HG03520 (cell line): ENCODE data around the gene PTPRR.
"Not testable (repeated sequence)": the region's sequence is repeated elsewhere in the genome, so short reads cannot be mapped to it uniquely, and the experiment has no call there.

Source experiments
- ATAC-seq: cut with Tn5 transposase; IDR thresholded peaks from one replicate; pipeline ENCODE4 v1.9.1; 2021; ENCODE audit warnings: mild to moderate bottlenecking, moderate library complexity; ENCODE audit not compliant: unreplicated experiment

Gene PTPRR

DNA sequence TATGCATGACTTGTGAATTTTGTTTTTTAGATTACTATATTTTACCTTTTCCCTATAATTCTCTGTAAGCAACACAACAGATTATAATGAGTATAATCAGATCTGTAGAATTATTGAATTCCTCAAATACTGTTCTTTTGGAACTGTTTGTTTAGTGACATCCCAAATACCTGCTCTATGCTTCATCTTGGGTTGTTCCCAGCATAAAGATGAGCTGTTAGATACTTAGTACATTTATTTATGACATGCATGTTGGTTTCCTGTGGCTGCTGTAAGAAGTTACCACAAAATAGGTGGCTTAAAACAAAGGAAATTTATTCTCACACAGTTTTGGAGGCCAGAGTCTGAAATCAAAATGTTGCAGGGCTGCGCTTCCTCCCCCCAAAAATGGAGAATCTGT lies 78.4 kb downstream of the PTPRR start:
- ATAC-seq: no peak

DNA sequence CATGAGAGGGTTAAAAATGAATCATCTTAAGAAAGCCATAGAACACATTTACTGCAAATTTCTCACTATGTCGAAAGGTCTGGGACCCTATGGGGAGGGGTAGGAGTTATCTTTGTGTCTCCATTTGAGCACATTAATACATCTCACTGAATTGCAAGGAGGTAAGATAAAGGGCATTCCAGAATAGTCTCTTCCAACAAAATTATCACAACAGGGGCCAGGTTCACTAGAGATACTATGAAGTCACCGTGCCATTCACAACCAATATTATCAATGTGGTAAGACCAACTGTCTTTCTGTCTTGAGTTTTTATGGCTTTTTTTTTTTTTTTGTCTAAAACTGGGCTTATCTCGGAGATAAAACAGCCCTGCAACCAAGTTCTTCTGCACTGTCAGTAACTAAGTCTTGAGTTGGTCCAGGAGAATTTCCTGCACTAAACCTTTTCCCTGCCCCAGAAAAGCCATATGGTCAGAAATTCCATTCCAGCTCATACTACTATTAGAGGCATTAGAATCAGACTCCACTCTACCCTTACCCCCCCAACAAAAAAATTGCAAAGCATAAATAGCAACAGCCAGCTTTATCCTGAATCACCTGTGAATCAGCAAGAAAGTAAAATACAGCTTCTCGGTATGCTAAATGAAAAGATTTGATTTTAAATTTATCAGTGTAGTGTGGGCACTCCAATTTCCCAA lies 79.7 kb downstream of the PTPRR start:
- no peak for ATAC-seq

DNA sequence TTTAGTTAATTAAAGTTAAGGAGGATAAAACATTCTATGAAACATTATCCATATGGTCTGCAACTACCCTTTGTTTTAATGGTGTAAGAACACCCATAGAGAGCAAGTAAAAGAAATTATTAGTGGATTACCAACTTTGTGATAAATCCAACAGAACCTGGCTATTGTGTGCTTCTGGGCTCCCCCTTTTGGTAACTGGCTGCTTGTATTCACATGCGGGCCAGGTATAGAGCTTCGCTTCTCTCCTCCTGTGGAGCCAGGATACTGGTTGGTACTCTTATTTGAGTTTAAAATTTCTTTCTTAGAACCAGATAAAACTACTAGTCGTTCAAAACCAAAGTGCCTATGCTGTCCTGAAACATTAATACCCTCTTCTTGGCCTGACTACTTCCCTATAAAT lies 81.0 kb downstream of the PTPRR start:
- no peak for ATAC-seq

DNA sequence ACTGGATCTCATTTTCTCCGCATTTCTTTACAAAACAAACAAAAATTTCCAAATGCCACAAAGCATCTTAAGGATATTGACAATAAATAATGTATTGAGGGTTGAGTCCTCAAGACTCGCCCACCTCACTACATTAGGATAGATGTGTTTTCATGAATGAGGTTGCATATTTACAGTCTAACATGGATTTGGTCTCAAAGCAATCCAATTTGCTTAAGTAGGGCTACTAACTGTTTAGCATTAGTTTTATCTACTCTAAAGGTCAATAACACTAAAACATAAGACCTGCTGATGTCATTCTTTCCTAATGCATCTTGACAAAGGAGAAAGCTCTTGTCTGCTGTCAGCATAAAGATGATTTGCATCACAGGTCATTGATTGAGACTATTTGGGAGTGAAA lies 82.4 kb downstream of the PTPRR start:
- ATAC-seq: no peak

DNA sequence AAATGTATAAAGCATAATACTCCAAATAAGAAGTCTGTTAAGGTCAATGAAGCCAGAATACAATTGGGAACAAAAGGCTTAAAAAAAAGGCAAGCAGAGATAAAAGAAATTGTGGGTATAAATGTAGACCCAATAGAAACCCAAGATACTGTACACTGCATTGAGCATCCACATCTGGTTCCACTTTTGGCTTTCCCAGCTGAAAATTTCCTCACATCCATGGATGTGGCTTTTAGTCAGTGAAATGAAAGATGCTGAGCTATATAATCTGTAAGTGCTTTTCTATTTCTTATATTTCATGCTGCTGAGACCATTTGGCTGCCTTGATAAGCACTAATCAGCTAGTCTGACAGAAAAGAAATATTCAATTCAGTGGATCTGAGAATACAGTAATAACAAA lies 83.5 kb downstream of the PTPRR start:
- ATAC-seq: no peak

DNA sequence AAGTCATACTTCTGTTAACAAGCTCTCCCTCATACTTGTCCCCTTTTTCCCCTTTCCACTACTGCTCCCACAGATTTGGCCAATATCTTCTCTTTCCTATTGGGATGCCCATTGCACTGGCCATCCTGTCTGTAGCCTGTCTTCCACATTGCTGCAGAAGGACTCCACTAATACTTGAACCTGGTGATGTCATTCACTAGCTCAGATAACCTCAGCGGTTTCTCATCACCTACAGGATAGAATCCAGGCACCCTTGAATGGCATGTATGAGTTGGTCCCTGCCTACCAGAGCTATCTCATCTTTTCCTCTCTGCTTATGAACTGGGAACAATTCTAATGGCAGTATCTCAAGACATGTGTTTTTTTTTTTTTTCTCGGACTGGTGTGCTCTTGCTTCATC lies 84.6 kb downstream of the PTPRR start:
- no peak for ATAC-seq

DNA sequence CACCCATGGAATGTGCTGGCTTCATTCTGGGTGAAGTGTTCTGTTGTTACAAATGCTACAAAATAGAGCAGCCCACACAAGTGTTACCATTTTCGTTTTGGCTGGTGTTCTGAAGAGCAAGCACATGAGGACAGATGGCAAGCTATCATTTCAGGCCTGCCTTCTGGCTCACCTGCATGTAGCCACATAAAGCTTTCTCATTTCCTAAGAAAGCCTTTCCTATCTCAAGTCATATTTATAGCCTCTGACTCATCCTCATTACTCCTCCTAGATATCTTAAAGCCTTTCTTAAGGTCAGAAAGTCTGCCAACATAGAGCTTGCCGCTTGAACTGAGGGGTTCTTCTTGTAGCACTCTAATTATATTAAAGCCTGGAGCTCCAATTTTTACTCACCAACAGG lies 89.0 kb downstream of the PTPRR start:
- ATAC-seq: no peak

DNA sequence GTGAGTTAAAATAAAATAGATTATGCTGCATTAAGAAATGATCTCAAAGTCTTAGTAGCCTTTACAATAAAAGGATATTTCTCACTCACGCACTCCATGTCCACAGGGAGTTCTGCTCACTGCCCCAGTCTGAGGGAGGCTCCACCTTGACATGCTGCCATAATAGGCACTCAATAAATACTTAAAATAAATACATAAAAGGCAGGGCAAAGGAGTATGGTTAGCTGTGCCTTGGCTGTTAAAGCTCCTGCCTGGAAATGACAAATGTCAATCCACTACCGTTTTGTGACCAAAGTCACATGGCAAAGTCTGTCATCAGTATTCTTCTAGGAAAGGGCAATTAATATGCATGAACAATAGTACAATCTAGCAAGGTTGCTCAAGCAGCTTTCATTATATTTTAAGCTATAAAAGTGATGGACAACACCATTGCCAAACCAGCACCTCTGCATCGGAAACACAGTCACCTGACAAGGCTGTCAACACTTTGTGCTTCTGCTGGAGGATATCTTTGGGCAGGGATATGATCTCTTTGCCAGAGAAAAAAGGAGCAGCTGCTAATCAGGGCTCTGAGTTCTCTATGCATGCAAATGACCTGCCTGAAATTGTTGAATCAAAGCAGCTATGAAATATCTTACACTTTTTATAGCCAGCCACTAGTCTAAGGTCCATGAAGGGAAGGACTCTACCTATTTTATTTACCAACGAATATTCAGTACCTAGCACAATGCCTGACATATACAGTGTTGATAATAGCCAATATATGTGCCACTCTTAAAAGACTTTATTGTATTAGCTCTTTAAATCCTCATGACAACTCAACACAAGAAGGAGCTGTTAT lies 90.1 kb downstream of the PTPRR start:
- no peak for ATAC-seq

DNA sequence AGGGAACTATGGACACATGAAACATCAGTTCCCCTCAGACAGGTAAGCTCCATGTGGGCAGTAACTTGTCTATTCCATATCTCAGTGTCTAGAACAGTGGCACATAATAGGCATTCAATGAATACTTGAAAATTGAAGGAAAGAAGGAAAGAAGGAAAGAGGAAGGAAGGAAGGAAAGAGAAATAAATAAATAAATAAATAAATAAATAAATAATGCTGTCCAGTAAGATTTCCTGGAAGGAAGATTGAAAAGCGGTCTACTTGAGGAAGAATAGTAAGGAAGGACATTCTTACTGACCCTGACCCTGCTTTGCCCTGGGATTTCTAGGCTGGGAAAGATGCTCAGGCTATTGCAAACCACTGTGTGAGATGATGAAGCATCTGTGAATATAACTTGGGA lies 91.5 kb downstream of the PTPRR start:
- ATAC-seq: no peak

DNA sequence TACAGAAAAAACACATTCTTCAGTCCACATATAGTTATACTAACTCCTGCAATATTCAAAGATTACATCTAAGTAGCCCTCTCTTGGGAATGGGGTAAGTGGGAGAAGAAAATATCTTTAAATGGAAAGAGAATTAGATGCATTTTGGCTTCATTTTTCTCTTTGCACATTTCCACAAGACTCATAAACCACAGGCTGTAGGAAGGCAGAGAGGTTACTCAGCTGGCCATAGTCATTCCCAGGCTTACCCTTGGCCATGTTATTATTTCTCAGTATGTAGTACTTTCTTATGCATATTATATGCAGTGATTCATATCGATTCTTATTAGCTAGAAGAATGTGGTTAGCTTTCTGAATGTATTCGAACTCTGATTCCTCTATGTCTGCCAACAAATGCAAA lies 92.2 kb downstream of the PTPRR start:
- no peak for ATAC-seq

DNA sequence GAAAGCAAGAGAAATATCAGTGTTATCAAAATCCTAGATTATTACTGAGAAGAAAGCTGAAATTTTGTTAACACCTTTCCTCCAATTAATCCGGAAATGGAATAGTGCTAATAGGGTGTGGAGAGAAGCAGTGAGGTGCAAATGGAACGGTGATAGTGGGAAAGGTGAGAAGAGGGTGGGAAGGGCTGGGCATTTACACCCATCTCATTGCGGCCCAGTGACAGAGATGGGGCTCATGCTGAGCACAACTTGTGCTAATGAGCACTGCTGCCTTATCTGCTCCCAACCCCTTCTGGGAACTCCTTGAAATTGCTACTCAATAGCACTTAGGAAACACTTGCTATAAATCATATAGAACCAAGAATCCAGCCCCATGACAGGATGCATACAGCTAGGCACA lies 94.4 kb downstream of the PTPRR start:
- no peak for ATAC-seq

DNA sequence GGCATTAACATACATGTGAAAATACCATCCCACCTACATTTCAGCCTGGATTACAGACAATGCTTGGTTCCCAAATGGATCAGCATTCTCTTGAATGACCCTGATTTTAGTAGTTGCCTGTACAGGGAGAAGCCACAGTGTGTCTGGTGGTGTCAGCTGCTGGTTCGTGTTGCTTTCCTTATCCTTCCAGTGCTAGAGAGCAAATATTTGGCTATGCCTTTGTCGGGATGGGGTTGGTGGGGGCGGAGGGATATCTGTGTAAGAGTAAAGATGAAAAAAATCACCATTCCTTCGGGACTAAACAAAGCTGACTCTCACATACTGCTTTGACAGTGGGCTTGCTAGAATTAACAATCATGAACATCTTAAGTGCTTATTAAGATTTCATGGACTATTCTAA lies 96.0 kb downstream of the PTPRR start:
- no peak for ATAC-seq

DNA sequence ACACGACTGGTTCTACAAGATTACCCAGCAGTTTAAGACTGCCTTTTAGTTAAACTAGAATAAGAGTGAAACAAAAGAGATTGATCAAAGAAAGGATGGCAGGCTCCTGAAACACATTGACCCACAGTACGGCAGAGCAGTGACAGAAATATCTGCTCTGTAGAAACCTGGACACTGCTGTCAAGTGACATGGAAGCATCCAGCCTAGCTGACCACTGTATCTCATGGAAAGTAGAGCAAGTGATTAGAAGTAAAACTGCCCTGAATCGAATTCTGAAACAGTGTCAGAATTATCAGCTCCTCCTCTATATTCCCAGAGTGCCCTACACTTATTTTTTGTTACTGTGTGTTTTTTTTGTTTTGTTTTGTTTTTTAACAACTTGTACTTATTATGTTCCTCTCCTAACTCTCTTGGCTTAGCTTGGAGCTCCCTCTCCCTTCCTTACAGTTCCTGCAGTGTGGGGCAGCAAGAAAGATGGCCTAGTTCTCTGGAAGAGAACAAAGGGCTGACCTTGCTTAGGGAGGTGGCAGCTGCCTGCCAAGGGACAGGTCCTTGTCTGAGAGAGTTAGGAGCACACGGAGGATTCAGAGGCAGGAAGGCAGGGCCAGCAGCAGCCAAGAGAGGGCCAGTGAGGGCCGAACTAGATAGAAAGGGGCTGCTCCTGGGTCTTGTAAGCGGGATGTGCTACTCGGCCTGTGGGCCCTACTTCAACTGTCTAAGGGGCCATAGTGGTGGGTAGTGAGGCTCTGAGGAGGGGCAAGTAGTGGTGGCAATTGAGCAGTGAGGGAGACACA lies 97.2 kb downstream of the PTPRR start:
- no peak for ATAC-seq

DNA sequence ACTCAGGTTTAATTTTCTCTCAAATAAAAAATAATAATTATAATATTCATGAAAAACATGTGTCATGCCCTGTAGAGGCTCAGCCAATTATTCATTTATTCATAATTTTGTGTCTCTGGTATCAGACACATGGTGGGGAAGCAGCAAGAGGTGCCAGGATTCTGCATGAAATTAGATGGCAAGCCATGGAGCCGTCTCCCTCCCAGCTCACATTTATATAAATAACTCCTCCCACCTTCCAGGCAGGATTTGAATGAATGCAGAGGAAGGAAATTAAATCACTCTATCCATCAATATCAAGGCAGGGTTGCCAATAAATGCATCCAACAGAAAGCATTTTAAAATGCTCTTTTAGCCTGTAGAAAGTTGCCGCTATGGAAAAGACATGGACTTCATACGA lies 98.1 kb downstream of the PTPRR start:
- no peak for ATAC-seq

DNA sequence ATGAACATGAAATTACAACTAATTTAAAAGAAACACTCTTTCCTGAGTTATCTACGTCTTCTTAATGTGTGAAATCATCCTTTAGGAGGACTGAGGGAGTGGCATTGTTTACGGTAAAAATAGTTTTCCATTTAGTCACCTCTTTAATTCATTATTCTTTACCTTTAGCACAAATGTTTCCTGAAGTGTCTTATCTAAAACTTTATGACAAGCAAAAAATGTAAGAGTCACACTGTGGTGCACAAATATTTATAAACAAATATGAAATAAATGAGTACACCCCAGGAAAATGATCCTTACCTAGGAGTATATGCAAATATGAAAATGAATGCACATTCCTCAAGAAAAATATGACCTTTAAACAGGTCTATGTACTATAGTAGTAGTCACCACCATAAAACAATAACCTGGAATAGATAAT lies 104.6 kb downstream of the PTPRR start:
- ATAC-seq: no peak

DNA sequence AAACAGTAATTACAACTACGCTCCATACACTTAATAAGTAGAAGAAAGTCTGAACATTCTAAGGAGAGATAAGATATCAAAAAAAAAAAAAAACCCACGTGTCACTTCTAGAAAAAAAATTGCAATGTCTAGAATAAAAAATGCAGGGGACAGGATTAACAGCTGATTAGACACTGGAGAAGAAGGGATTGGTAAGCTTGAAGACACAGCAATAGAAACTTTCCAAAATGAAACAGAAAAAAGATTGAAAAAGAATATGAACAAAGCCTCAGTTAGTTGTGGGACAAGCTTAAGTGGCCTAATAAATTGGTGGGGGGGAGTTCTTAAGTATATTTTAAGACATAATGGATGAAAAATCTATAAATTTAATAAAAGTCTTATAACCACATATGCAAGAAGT lies 105.5 kb downstream of the PTPRR start:
- ATAC-seq: no peak

DNA sequence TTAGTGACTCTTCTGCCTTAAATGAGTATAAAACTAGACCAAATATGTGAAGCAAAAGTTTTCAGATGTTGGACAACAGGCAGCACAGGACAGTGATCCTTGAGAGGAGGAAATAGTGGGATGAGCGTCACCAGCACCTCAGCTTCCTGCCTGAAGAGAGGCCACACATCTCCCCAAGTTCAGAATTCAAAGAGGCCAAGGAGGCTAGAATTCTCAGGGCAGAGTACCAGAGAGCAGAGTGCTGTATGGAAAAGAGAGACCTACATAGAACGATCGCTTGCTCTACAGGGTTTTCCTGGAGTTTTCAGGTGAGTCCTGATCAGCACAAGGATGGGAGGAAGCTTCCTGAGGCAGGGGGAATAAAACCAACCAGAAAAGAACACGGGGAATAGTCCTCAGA lies 107.0 kb downstream of the PTPRR start:
- no peak for ATAC-seq

DNA sequence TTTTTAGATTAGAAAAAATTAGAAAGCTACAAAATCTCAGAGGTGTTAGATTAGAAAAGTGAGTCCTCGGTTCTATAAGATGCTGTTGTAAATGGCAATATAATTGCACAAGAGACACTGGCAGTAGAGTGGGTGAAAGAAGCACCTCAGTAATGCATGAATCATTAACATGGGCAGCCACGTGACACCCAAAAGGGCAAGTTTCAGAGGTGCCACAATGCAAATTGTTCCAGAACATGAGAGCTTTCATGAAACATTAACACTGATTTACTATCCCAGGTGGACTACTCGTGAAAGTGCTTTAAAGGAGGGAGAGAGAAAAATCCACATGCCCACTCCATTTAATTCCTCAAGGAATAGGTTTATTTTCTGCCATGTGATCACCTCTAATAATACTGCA lies 108.4 kb downstream of the PTPRR start:
- ATAC-seq: no peak

DNA sequence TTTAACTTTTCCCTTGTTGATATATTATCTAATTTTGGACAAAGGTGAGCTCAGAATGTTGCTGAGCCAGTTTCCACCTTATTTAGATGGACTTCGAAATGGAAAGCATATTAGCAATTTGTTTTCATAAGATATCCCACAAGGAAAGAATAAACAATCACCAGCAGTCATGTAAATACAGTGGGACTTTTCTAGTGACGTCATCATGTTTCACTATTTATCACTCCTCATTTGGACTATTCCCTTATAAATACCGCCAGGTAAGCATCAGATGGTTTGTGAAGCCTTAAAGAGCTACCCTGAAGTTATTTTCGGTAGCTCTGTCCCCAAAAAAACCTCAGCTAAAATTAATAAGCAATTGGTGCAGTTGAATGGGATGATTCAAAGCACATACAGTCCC lies 110.7 kb downstream of the PTPRR start:
- ATAC-seq: no peak

DNA sequence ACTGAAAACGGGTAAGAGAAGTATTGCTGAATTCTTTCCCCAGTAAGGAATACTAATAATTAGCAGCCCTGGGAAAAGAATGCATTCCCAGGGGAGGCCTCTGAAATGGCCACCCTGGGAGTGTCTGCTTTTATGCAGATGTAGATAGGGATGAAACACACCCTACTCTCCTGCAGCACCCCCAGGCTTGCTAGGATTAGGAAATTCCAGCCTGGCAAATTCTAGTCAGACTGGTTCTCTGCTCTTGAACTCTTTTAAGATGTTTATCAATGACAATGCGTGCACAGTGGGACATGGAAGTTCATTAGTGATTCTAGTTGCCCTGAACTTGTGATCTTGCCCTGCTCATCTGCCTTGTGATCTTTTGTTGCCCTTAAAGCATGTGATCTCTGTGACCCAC lies 112.5 kb downstream of the PTPRR start:
- not testable (repeated sequence) for ATAC-seq

DNA sequence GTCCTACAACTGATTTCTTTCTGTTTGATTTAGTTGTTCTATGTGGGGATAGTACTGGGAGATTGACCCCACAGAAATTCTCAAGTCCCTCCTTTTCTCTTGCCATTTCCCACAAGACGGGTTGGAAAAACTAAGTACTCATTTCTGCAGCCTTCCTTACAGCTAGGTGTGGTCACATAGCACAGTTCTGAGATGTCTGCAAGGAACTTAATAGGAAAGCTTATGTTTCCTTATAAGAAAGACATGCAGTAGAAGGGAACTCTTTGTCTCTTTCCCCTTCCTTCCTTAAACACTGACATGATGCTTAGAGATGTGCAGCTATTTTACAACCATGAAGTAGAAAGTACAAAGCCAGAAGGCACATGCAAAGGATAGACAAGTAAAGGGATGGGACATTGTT lies 113.7 kb downstream of the PTPRR start:
- no peak for ATAC-seq

DNA sequence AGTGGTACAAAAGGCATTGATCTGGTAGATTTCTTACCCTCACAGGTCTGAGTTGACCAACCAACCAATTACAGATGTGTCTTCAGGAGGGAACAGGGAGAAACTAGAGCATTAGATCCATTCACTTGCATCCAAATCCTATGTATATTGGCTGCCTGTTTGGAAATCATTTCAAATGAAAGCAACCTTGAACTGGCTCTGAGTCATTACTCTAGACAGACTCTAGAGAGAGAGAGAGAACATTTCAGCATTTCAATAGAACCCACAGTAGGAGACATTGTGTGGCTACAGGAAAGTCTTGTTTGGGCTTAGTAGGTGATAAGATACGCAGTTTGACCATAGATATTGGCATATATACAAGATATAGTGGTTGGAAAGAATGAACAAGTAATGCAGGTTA lies 114.5 kb downstream of the PTPRR start:
- no peak for ATAC-seq
